Measurements from ENCODE around the gene AKAP13.

The AKAP13 gene

DNA sequence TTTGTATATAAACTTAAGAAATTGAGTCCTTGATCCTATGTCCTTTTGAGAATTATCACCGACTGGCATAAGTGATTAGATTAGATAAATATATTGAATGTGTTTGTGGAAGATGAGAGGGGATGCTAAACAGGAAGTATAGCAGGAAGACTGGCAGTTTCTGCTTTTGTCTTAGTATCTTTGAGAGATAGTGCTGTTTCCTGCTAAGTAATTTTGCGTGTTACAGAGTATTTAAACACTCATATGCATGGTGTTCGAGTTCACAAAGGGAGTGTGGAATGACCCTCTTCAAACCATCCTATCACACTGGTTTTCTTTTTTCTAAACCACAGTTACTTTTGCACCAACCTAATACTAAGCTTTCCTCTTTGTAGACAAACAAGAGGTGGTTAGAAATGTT lies 308.3 kb downstream of the AKAP13 start:
- DNase-seq (ENCODE audit: low spot score in 2 of 2) (no peak), ATAC-seq (no peak)
- Mint-ChIP-seq H3K9me3 (no peaks in the 10 kb centered on the region), H3K36me3 (peaks cover 89% of the 10 kb centered on the region), H3K27ac (peak overlapping the region; percentile 97), H3K4me1 (peaks cover 72% of the 10 kb centered on the region), H3K4me3 (peak overlapping the region; percentile 80)

DNA sequence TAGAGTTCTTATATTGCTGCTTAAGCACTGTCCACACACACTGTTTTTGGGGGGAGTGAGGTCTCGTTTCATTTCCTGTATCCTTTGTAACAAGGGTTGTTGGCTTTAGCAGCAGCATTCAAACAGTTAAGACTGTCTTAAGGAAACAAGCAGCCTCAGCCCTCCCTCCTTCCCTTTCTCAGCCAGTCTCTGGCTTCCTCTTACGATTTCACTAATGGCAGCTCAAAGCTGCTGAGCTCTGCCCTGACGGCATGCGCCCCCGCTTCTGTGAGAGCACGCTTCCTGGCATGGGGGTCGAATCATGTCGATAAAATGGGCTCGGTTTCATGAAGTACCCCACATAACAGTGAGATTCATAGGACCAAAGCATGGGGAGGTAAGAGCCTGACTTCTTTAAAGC lies 309.3 kb downstream of the AKAP13 start:
- Mint-ChIP-seq H3K9me3 (no peaks in the 10 kb centered on the region), H3K27ac (peak overlapping the region; percentile 97), H3K4me3 (peak overlapping the region; percentile 80), H3K4me1 (peaks cover 77% of the 10 kb centered on the region), H3K36me3 (peaks cover 89% of the 10 kb centered on the region)
- peak; percentile 64 for ATAC-seq
- DNase-seq (ENCODE audit: low spot score in 2 of 2), result peak in 1 of 2 donors; percentile 80

- Mint-ChIP-seq H3K36me3 (peaks cover 89% of the 10 kb centered on the region), H3K9me3 (no peaks in the 10 kb centered on the region), H3K4me1 (peaks cover 84% of the 10 kb centered on the region), H3K27ac (peak overlapping the region; percentile 97), H3K4me3 (peak overlapping the region; percentile 80)
- DNase-seq (ENCODE audit: low spot score in 2 of 2), result peak in 1 of 2 donors; percentile 72
- peak; percentile 86 for ATAC-seq
Observed at GRCh38 chr15:85690561-85691231, 310.3 kb downstream of the AKAP13 start.

DNA sequence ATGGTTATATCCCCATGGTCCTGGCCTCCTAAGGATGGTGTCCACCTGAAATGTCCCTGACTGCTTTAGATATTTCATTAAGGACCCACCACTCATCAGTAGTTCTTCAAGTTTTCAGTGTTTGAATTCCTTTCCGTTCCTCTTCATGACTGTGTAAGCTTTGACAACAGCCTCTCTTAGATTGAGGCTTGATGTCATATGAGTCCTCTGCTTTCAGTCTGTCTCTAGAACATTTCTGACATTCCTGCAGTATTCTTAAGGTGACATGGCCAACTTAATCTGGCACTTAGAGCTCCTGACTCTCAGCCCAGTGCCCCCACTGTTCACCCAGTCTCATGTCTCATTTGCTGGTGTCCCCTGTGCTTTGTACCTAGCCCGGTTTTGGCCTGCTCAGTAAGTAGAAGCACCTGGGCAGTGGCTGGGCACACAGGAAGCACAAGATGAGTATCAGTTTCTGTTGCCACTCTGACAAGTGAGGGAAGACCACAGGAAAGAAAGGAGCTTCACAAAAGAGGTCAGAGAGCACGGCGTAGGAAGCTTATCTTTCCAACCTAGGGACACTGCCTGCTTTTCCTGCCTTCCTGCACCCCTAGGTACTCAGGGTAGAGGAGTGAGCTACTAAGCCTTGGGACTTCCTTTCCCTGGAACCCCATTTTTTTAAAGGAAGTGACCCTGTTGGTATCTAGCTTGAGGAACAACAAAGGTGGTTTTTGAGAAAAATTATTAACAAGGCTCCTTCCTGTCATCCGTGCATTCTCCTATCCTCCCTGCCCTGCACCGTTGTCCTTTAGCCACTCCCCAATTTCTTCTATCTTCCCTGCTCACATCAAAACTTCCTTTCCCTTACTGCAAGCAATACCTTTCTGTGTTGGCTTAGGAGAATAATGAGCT lies 311.2 kb downstream of the AKAP13 start:
- H3K4me3 Mint-ChIP-seq, result peak overlapping the region; percentile 80
- no peaks in the 10 kb centered on the region for H3K9me3 Mint-ChIP-seq
- H3K27ac Mint-ChIP-seq, result peak overlapping the region; percentile 97
- peaks cover 84% of the 10 kb centered on the region for H3K4me1 Mint-ChIP-seq
- peaks cover 89% of the 10 kb centered on the region for H3K36me3 Mint-ChIP-seq
- peak in 1 of 2 donors; percentile 77 for DNase-seq (ENCODE audit: low spot score in 2 of 2)
- peak; percentile 58 for ATAC-seq

GRCh38 chr15:85692321-85692720 lies 311.9 kb downstream of the AKAP13 start:
- ATAC-seq (no peak), DNase-seq (ENCODE audit: low spot score in 2 of 2) (no peak)
- H3K4me1 Mint-ChIP-seq, result peaks cover 77% of the 10 kb centered on the region
- H3K27ac Mint-ChIP-seq, result peak overlapping the region; percentile 97
- H3K9me3 Mint-ChIP-seq, result no peaks in the 10 kb centered on the region
- peaks cover 89% of the 10 kb centered on the region for H3K36me3 Mint-ChIP-seq
- peak overlapping the region; percentile 80 for H3K4me3 Mint-ChIP-seq

GRCh38 chr15:85692873-85693272 lies 312.5 kb downstream of the AKAP13 start:
- peaks cover 72% of the 10 kb centered on the region for H3K4me1 Mint-ChIP-seq
- peaks cover 89% of the 10 kb centered on the region for H3K36me3 Mint-ChIP-seq
- DNase-seq (ENCODE audit: low spot score in 2 of 2) (peak in 1 of 2 donors; percentile 80), ATAC-seq (peak; percentile 80)
- H3K9me3 Mint-ChIP-seq, result no peaks in the 10 kb centered on the region
- peak overlapping the region; percentile 80 for H3K4me3 Mint-ChIP-seq
- peak overlapping the region; percentile 97 for H3K27ac Mint-ChIP-seq

GRCh38 chr15:85693277-85693676 lies 312.9 kb downstream of the AKAP13 start:
- DNase-seq (ENCODE audit: low spot score in 2 of 2) (no peak), ATAC-seq (no peak)
- Mint-ChIP-seq H3K9me3 (no peaks in the 10 kb centered on the region), H3K4me1 (peaks cover 71% of the 10 kb centered on the region), H3K36me3 (peaks cover 90% of the 10 kb centered on the region), H3K27ac (peak overlapping the region; percentile 97), H3K4me3 (peak overlapping the region; percentile 80)

- peaks cover 63% of the 10 kb centered on the region for H3K4me1 Mint-ChIP-seq
- peaks cover 92% of the 10 kb centered on the region for H3K36me3 Mint-ChIP-seq
- DNase-seq (ENCODE audit: low spot score in 2 of 2) (no peak), ATAC-seq (no peak)
- H3K4me3 Mint-ChIP-seq, result peak overlapping the region; percentile 80
- H3K9me3 Mint-ChIP-seq, result no peaks in the 10 kb centered on the region
- peak overlapping the region; percentile 97 for H3K27ac Mint-ChIP-seq
Observed at GRCh38 chr15:85694091-85694490, 313.7 kb downstream of the AKAP13 start.

GRCh38 chr15:85700767-85701166 lies 320.4 kb downstream of the AKAP13 start:
- peak overlapping the region; percentile 74 for H3K4me3 Mint-ChIP-seq
- no peak for ATAC-seq
- H3K9me3 Mint-ChIP-seq, result no peaks in the 10 kb centered on the region
- no peak for DNase-seq (ENCODE audit: low spot score in 2 of 2)
- peak overlapping the region; percentile 67 for H3K27ac Mint-ChIP-seq
- H3K36me3 Mint-ChIP-seq, result peaks cover 98% of the 10 kb centered on the region
- peaks cover 54% of the 10 kb centered on the region for H3K4me1 Mint-ChIP-seq

GRCh38 chr15:85702321-85703101 lies 322.1 kb downstream of the AKAP13 start:
- Mint-ChIP-seq H3K9me3 (no peaks in the 10 kb centered on the region), H3K36me3 (peaks cover 91% of the 10 kb centered on the region), H3K4me3 (peak overlapping the region; percentile 74), H3K27ac (peak overlapping the region; percentile 96), H3K4me1 (peaks cover 62% of the 10 kb centered on the region)
- ATAC-seq, result peak; percentile 81
- peak in 1 of 2 donors; percentile 84 for DNase-seq (ENCODE audit: low spot score in 2 of 2)

GRCh38 chr15:85704066-85704465 lies 323.7 kb downstream of the AKAP13 start:
- no peaks in the 10 kb centered on the region for H3K9me3 Mint-ChIP-seq
- H3K27ac Mint-ChIP-seq, result peak overlapping the region; percentile 96
- peak; percentile 54 for ATAC-seq
- no peak for DNase-seq (ENCODE audit: low spot score in 2 of 2)
- peaks cover 91% of the 10 kb centered on the region for H3K36me3 Mint-ChIP-seq
- peak overlapping the region; percentile 74 for H3K4me3 Mint-ChIP-seq
- peaks cover 78% of the 10 kb centered on the region for H3K4me1 Mint-ChIP-seq

DNA sequence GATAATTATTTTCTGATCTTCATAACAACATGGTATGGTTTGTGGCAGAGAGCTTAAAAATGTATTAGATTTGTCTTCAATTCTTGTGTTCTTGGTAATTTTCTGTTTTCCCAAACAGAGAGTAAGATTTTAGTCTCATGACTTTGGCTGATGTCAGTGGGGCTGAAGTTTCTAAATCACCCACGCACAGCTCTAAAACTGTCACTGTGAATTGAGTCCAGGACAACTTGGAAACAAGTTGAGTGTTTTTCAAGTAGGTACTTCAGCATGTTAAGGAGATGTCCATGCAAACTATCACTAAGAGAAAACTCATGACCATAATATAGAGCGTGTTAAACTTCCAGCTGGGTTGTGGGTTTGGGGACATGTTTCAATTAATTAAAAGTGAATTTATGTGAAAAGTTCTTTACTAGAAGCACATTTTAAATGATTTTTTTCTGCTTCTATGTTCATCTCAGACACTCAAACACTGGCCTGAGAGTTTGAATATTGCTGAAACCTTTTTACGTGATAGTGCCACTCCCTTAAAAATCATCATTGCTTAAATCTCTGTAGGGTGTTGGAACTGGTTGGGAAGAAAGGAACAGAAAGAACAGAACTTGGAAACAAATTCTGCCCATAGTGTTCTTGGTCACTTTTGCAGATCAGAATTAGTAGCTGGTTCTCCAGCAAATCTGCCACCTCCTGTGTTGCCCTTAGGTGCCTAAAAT lies 324.5 kb downstream of the AKAP13 start:
- DNase-seq (ENCODE audit: low spot score in 2 of 2) (no peak), ATAC-seq (no peak)
- peaks cover 92% of the 10 kb centered on the region for H3K36me3 Mint-ChIP-seq
- H3K27ac Mint-ChIP-seq, result peak overlapping the region; percentile 96
- H3K9me3 Mint-ChIP-seq, result no peaks in the 10 kb centered on the region
- H3K4me1 Mint-ChIP-seq, result peaks cover 83% of the 10 kb centered on the region
- peak overlapping the region; percentile 74 for H3K4me3 Mint-ChIP-seq

GRCh38 chr15:85706779-85707518 lies 326.5 kb downstream of the AKAP13 start:
- Mint-ChIP-seq H3K4me3 (peak overlapping the region; percentile 76), H3K4me1 (peaks cover 87% of the 10 kb centered on the region), H3K36me3 (peaks cover 92% of the 10 kb centered on the region), H3K27ac (peak overlapping the region; percentile 96), H3K9me3 (no peaks in the 10 kb centered on the region)
- ATAC-seq (peak; percentile 53), DNase-seq (ENCODE audit: low spot score in 2 of 2) (peak in 1 of 2 donors; percentile 73)

Measured in stimulated activated effector memory CD8-positive, alpha-beta T cell treated with anti-CD3 and anti-CD28 coated beads, Interleukin-12 subunit alpha, Interleukin-12 subunit beta, amount 100 ng/mL, for 72 hours (primary cell).